HepG2 (cell line): ENCODE measurements around the gene PAMR1. TPM values are rescaled to one million over a fixed set of nuclear protein-coding genes. Genes with fewer than 3 reads are reported as not detected.

Experiments used
- ATAC-seq: fragments of 200-7000 bp; cut with Tn5 transposase; 3 replicates; pipeline ENCODE4 v1.9.1; 2020; ENCODE audit warnings: mild to moderate bottlenecking, moderate library complexity
- BruUV-seq: library from RNA; stranded (reverse); fragments of 400-500 nt; replicated peaks from 2 replicates; lab custom pipeline; 2021; lab: Mats Ljungman, UMichigan
- CTCF ChIA-PET: fragments of 300-600 bp; formaldehyde crosslinking; extraction: SDS; loops from one replicate; lab custom pipeline; 2021; ENCODE audit warnings: low total read pairs, inconsistent platforms, low intra/inter-chr PET ratio; lab: Yijun Ruan, JAX
- POLR2A ChIA-PET: fragments of 350-600 bp; sonication (Branson Sonifier 250); formaldehyde crosslinking; loops from one replicate; lab custom pipeline; 2020; ENCODE audit warnings: antibody characterized with exemption, inconsistent platforms; lab: Yijun Ruan, JAX
- DNase-seq: peaks from one replicate; pipeline ENCODE4 v3.0.0-alpha.2; 2015; ENCODE audit warnings: low spot score
- FAIRE-seq: peaks from 3 replicates; lab custom pipeline; 2011; peaks lifted over from hg19 to GRCh38; lab: Jason Lieb, UNC
- H2AFZ ChIP-seq: one replicate; pipeline ENCODE4 v1.6.1; 2011; ENCODE audit warnings: low read length, inconsistent platforms
- H3K27ac ChIP-seq: fragments of 300-600 bp; 3 replicates; pipeline ENCODE4 v1.8.0; 2011; ENCODE audit warnings: mixed run types, mild to moderate bottlenecking, mixed read lengths, low read length, inconsistent platforms; ENCODE audit not compliant: insufficient read depth; ENCODE audit errors: extremely low read length
- H3K27me3 ChIP-seq, 2 experiments: fragments of 200-600 bp in 1 of 2; 2 replicates in 1 of 2; 3 replicates in 1 of 2; pipeline versions ENCODE4 v1.6.0 to v1.8.0; 2011; ENCODE audit warnings: low read length in 2 of 2, mild to moderate bottlenecking in 2 of 2, moderate library complexity in 2 of 2, inconsistent platforms in 1 of 2; ENCODE audit not compliant: insufficient read depth in 2 of 2, control insufficient read depth in 1 of 2
- H3K36me3 ChIP-seq, 2 experiments: fragments of 200-600 bp in 1 of 2; replicated peaks in 1 of 2; 2 replicates in 1 of 2; 3 replicates in 1 of 2; pipeline versions ENCODE4 v1.5.1 to v1.8.0; 2011; ENCODE audit warnings: low read length in 2 of 2, inconsistent platforms in 1 of 2; ENCODE audit not compliant: insufficient read depth in 2 of 2, control insufficient read depth in 1 of 2
- H3K4me1 ChIP-seq: 2 replicates; pipeline ENCODE4 v1.5.1; 2012; ENCODE audit warnings: low read length, inconsistent platforms; ENCODE audit not compliant: insufficient read depth
- H3K4me2 ChIP-seq: 2 replicates; pipeline ENCODE4 v1.6.0; 2011; ENCODE audit warnings: low read depth, low read length, inconsistent platforms
- H3K4me3 ChIP-seq, 3 experiments: fragments of 200-600 bp in 1 of 3; sonication (generic), shearing (Covaris generic) in 1 of 3; replicated peaks in 1 of 3; 2 replicates each; pipeline ENCODE4 v1.5.1; 2011 to 2016; ENCODE audit warnings: low read length in 3 of 3, inconsistent platforms in 2 of 3, low read depth in 2 of 3, mild to moderate bottlenecking in 2 of 3, control low read depth in 1 of 3, mixed read lengths in 1 of 3; ENCODE audit not compliant: insufficient read depth in 1 of 3
- H3K79me2 ChIP-seq: one replicate; pipeline ENCODE4 v1.6.1; 2011; ENCODE audit warnings: low read length, inconsistent platforms; ENCODE audit not compliant: insufficient read depth
- H3K9ac ChIP-seq: 2 replicates; pipeline ENCODE4 v1.6.0; 2011; ENCODE audit warnings: mild to moderate bottlenecking, low read depth, low read length, inconsistent platforms; ENCODE audit not compliant: insufficient read depth
- H3K9me3 ChIP-seq: 2 replicates; pipeline ENCODE4 v1.5.1; 2012; ENCODE audit warnings: mild to moderate bottlenecking, low read length
- H4K20me1 ChIP-seq: 2 replicates; pipeline ENCODE4 v1.6.0; 2011; ENCODE audit warnings: inconsistent platforms, mild to moderate bottlenecking, low read length, moderate library complexity; ENCODE audit not compliant: insufficient read depth
- ARNTL ChIP-seq: sonication (generic); formaldehyde crosslinking; IDR thresholded peaks from 2 replicates; pipeline ENCODE4 v1.4.0; 2020; ENCODE audit warnings: mild to moderate bottlenecking, missing genetic modification reagents
- EP300 ChIP-seq, 3 experiments: sonication (generic) in 1 of 3; formaldehyde crosslinking in 1 of 3; IDR thresholded peaks; 2 replicates each; pipeline versions ENCODE4 v1.5.1 to v1.6.1; 2011 to 2020; ENCODE audit warnings: low read depth in 2 of 3, low read length in 2 of 3, borderline replicate concordance in 1 of 3, improper control_type of control experiment in 1 of 3, mild to moderate bottlenecking in 1 of 3, missing genetic modification reagents in 1 of 3, moderate library complexity in 1 of 3
- ETV6 ChIP-seq: sonication (generic); formaldehyde crosslinking; conservative IDR thresholded peaks from 2 replicates; pipeline ENCODE4 v1.4.0; 2020; ENCODE audit warnings: missing genetic modification reagents
- KLF13 ChIP-seq: sonication (generic); formaldehyde crosslinking; IDR thresholded peaks from 2 replicates; pipeline ENCODE4 v1.4.0; 2020; ENCODE audit warnings: mild to moderate bottlenecking, missing genetic modification reagents
- MAFF ChIP-seq: IDR thresholded peaks from 2 replicates; pipeline ENCODE4 v1.6.1; 2011; ENCODE audit warnings: low read depth, low read length, improper control_type of control experiment
- MED8 ChIP-seq: sonication (generic); formaldehyde crosslinking; IDR thresholded peaks from 2 replicates; pipeline ENCODE4 v1.8.1; 2023; ENCODE audit warnings: mild to moderate bottlenecking, missing genetic modification reagents; ENCODE audit not compliant: insufficient replicate concordance
- MLX ChIP-seq: IDR thresholded peaks from 2 replicates; pipeline ENCODE4 v1.6.1; 2016
- NAIF1 ChIP-seq: sonication (generic); formaldehyde crosslinking; IDR thresholded peaks from 2 replicates; pipeline ENCODE4 v1.5.0; 2020; ENCODE audit warnings: mild to moderate bottlenecking, missing genetic modification reagents, borderline replicate concordance
- SALL1 ChIP-seq: sonication (generic); formaldehyde crosslinking; IDR thresholded peaks from 2 replicates; pipeline ENCODE4 v1.8.0; 2022; ENCODE audit warnings: mild to moderate bottlenecking, missing genetic modification reagents
- SOX6 ChIP-seq, 2 experiments: fragments of 450-650 bp in 1 of 2; sonication (generic) in 1 of 2; formaldehyde crosslinking in 1 of 2; IDR thresholded peaks; 2 replicates each; pipeline versions ENCODE4 v1.4.0 to v1.6.1; 2017 to 2020; ENCODE audit warnings: antibody characterized with exemption in 1 of 2, mild to moderate bottlenecking in 1 of 2, missing genetic modification reagents in 1 of 2
- SP1 ChIP-seq, 2 experiments: fragments of 450-650 bp in 1 of 2; sonication (generic) in 1 of 2; formaldehyde crosslinking in 1 of 2; IDR thresholded peaks; 2 replicates each; pipeline versions ENCODE4 v1.4.0 to v1.6.1; 2016 to 2020; ENCODE audit warnings: missing genetic modification reagents in 1 of 2
- TBL1XR1 ChIP-seq: fragments of 150-350 bp; IDR thresholded peaks from 2 replicates; pipeline ENCODE4 v1.6.1; 2014; ENCODE audit warnings: borderline replicate concordance, low read length; ENCODE audit not compliant: partially characterized antibody
- TFDP2 ChIP-seq: sonication (generic); formaldehyde crosslinking; IDR thresholded peaks from 2 replicates; pipeline ENCODE4 v1.4.0; 2020; ENCODE audit warnings: missing genetic modification reagents
- USF2 ChIP-seq, 2 experiments: sonication (generic) in 1 of 2; formaldehyde crosslinking in 1 of 2; IDR thresholded peaks; 2 replicates each; pipeline versions ENCODE4 v1.5.1 to v1.6.1; 2011 to 2020; ENCODE audit warnings: borderline replicate concordance in 1 of 2, low read depth in 1 of 2, low read length in 1 of 2, mild to moderate bottlenecking in 1 of 2, missing genetic modification reagents in 1 of 2, moderate library complexity in 1 of 2
- ZFP41 ChIP-seq: sonication (generic); formaldehyde crosslinking; IDR thresholded peaks from 2 replicates; pipeline ENCODE4 v1.4.0; 2020; ENCODE audit warnings: mild to moderate bottlenecking, missing genetic modification reagents, borderline replicate concordance
- ZFX ChIP-seq: sonication (generic); formaldehyde crosslinking; IDR thresholded peaks from 2 replicates; pipeline ENCODE4 v1.4.0; 2020; ENCODE audit warnings: mild to moderate bottlenecking, low read depth, missing genetic modification reagents, moderate library complexity
- ZMYM4 ChIP-seq: sonication (generic); formaldehyde crosslinking; IDR thresholded peaks from 2 replicates; pipeline ENCODE4 v1.8.1; 2023; ENCODE audit warnings: mild to moderate bottlenecking, missing genetic modification reagents
- ZNF260 ChIP-seq: sonication (generic); formaldehyde crosslinking; IDR thresholded peaks from 2 replicates; pipeline ENCODE4 v1.4.0; 2020; ENCODE audit warnings: missing genetic modification reagents, low read depth, mild to moderate bottlenecking, borderline replicate concordance
- WGBS: methylation state at CpG from one replicate; pipeline ENCODE4 v1.1.6; 2017; ENCODE audit warnings: low lambda C conversion rate; 5-methylcytosine and 5-hydroxymethylcytosine counted together
- in situ Hi-C: cut with HindIII; loops from 2 replicates; pipeline ENCODE4 v1.10.0; 2017; ENCODE audit warnings: low pct_unique_long_range_greater_than_20kb; ENCODE audit not compliant: extremely low pct_ligation_motif_present
- intact Hi-C: fragments of 100-400 bp; cut with micrococcal nuclease; formaldehyde crosslinking; loops from one replicate; pipeline ENCODE4 v1.10.0; 2022; ENCODE audit not compliant: unreplicated experiment
- polyA plus RNA-seq, 8 experiments: library from polyadenylated mRNA; depleted of rRNA in 3 of 8; stranded (reverse) in 7 of 8; unstranded in 1 of 8; fragments of >200 nt; fragmentation: Illumina TruSeq in 4 of 8; extraction: Trizol in 4 of 8; gene quantifications; 2 replicates each; pipeline versions ENCODE4 v1.2.1 to v1.2.3, GENCODE V29; 2011 to 2016; ENCODE audit warnings: low read depth in 4 of 8, missing spikeins in 1 of 8, mixed read lengths in 1 of 8; ENCODE audit not compliant: insufficient read depth in 1 of 8
- total RNA-seq, 5 experiments: library from RNA; depleted of rRNA; stranded (reverse); fragments of >200 nt; fragmentation: Illumina TruSeq; extraction: Trizol; gene quantifications; 2 replicates each; pipeline ENCODE4 v1.2.3, GENCODE V29; 2016; ENCODE audit warnings: low read depth in 1 of 5

Gene PAMR1
- total and polyA plus RNA-seq, 2 of the 13 experiments (the other 11 are each of a cell fraction or from before 2014, with no cell fraction given), result not detected

GRCh38 chr11:35407041-35407440 lies 118.4 kb downstream of the PAMR1 start (continued):
- TF ChIP-seq MED8 (CRISPR knock-in tag), result no peak
- TF ChIP-seq SP1 (IDR thresholded peaks at IDR 0.05), result no peak
- TF ChIP-seq SP1 (CRISPR knock-in tag; IDR thresholded peaks at IDR 0.05), result no peak
- no peak for TF ChIP-seq ZNF260 (CRISPR knock-in tag)
- no peak for TF ChIP-seq ETV6 (CRISPR knock-in tag)
- no peak for TF ChIP-seq MAFF
- TF ChIP-seq KLF13, result no peak
- TF ChIP-seq SOX6 (IDR thresholded peaks at IDR 0.05), result no peak
- TF ChIP-seq SOX6 (CRISPR knock-in tag; IDR thresholded peaks at IDR 0.05), result no peak
- TF ChIP-seq, all 625 proteins: peak for 0

- intact Hi-C loops, result loop anchor here (10.0 kb wide), 1 partner anchor 880 kb away; no protein-coding TSS in a partner anchor
- no peaks in the 10 kb centered on the region for H3K9me3 ChIP-seq
- ChIA-PET CTCF (no interaction called here), POLR2A (no interaction called here)
- BruUV-seq, result no TSS peak
- H3K4me3 ChIP-seq, result peak overlapping the region in 1 of 3 experiments; percentile 11; a peak in 1 of 6 replicates
- no peaks in the 10 kb centered on the region for H3K79me2 ChIP-seq
- DNase-seq, result peak; percentile 18
- 16% methylated on average over 7 of the region's 7 CpGs for WGBS
- no peak overlapping the region for H2AFZ ChIP-seq
- H3K27me3 ChIP-seq, result no peaks in the 10 kb centered on the region
- H3K36me3 ChIP-seq, result no peaks in the 10 kb centered on the region
- FAIRE-seq, result peak; percentile 67
- in situ Hi-C loops, result no loop called here
- H4K20me1 ChIP-seq, result no peaks in the 10 kb centered on the region
- H3K4me1 ChIP-seq, result peaks cover 37% of the 10 kb centered on the region
- ATAC-seq, result peak; percentile 84
- no peak overlapping the region for H3K9ac ChIP-seq
- peak overlapping the region; percentile 59 for H3K4me2 ChIP-seq
- H3K27ac ChIP-seq, result no peak overlapping the region
- TF ChIP-seq NAIF1 (no peak), ARNTL (CRISPR knock-in tag) (no peak), SALL1 (CRISPR knock-in tag) (peak; percentile 42), ZFP41 (CRISPR knock-in tag) (no peak), TBL1XR1 (no peak), EP300 (IDR thresholded peaks at IDR 0.05; ENCODE audit: low read depth in 2 of 2, low read length in 2 of 2) (0 out of 4 replicates have a peak, but pooled peaks of 1 of the 2 experiments have one; percentile 19), EP300 (CRISPR knock-in tag; IDR thresholded peaks at IDR 0.05; ENCODE audit: borderline replicate concordance) (no peak), MLX (CRISPR knock-in tag) (peak; percentile 44; the same call in 1 of the 2 replicates), ZFX (CRISPR knock-in tag) (0 out of 2 replicates have a peak, but pooled peaks have one; percentile 30), USF2 (IDR thresholded peaks at IDR 0.05; ENCODE audit: low read depth, low read length) (no peak), USF2 (CRISPR knock-in tag; IDR thresholded peaks at IDR 0.05; ENCODE audit: borderline replicate concordance) (peak; percentile 11; the same call in 1 of the 2 replicates), TFDP2 (CRISPR knock-in tag) (0 out of 2 replicates have a peak, but pooled peaks have one; percentile 20), ZMYM4 (CRISPR knock-in tag) (peak; percentile 71)
Measured at GRCh38 chr11:35404388-35404775, 121.0 kb downstream of the PAMR1 start.
